Peyer's patch (tissue), 4 donors: ENCODE results near the gene EHMT2. TPM values are rescaled to one million over a fixed set of nuclear protein-coding genes. Genes with fewer than 3 reads are reported as not detected.

ENCODE experiments used
- DNase-seq, 3 donors: peaks; one replicate each; pipeline ENCODE4 v3.0.0-alpha.2; 2017 to 2019
- H3K27ac ChIP-seq, 4 donors: fragments of 200-600 bp; sonication (generic); one replicate each; pipeline ENCODE4 v1.5.1; 2016 to 2019
- H3K27me3 ChIP-seq, 2 donors: fragments of 200-600 bp; sonication (generic); one replicate each; pipeline ENCODE4 v1.5.1; 2019
- H3K36me3 ChIP-seq, 3 donors: fragments of 200-600 bp; sonication (generic); one replicate each; pipeline ENCODE4 v1.5.1; 2016 to 2019
- H3K4me1 ChIP-seq, 4 donors: fragments of 200-600 bp; sonication (generic); one replicate each; pipeline ENCODE4 v1.5.1; 2016 to 2019
- H3K4me3 ChIP-seq, 4 donors: fragments of 200-600 bp; sonication (generic); 1 replicate in 3 of 4; 2 replicates in 1 of 4; pipeline ENCODE4 v1.5.1; 2016 to 2019; ENCODE audit warnings: mild to moderate bottlenecking in 1 of 4
- H3K9me3 ChIP-seq, 4 donors: fragments of 200-600 bp; sonication (generic); one replicate each; pipeline ENCODE4 v1.5.1; 2016 to 2019; ENCODE audit warnings: mild to moderate bottlenecking in 1 of 4
- POLR2A ChIP-seq, 2 donors: fragments of 450-650 bp; IDR thresholded peaks; one replicate each; pipeline ENCODE4 v1.5.1; 2017; ENCODE audit warnings: antibody characterized with exemption in 2 of 2, mild to moderate bottlenecking in 2 of 2, moderate library complexity in 2 of 2
- total RNA-seq, 4 donors: library from RNA; depleted of rRNA; stranded (reverse); fragments of >200 nt; gene quantifications; one replicate each; pipeline ENCODE4 v1.1.0, GENCODE V29; 2016
- TF ChIP-seq, protein P1 (sequence below), 6 experiments: fragments of 450-650 bp in 4 of 6; fragments of 200-600 bp in 2 of 6; sonication (generic) in 1 of 6; IDR thresholded peaks; one replicate each; pipeline ENCODE4 v1.5.1; 2017 to 2019; ENCODE audit warnings: antibody characterized with exemption in 6 of 6, mild to moderate bottlenecking in 3 of 6, moderate library complexity in 1 of 6

The EHMT2 gene
- total RNA-seq, 4 donors from 2014 or later: 25.0 to 75.1 (median 50.6) TPM

GRCh38 chr6:31899882-31900722 lies 2.6 kb upstream of the EHMT2 start:
- H3K27ac ChIP-seq: no peak overlapping the region
- H3K4me1 ChIP-seq: peaks cover 0 to 40% (median 12%) of the 10 kb centered on the region in 4 donors
- H3K9me3 ChIP-seq: no peaks in the 10 kb centered on the region
- H3K27me3 ChIP-seq: no peaks in the 10 kb centered on the region
- TF ChIP-seq, protein P1, sequence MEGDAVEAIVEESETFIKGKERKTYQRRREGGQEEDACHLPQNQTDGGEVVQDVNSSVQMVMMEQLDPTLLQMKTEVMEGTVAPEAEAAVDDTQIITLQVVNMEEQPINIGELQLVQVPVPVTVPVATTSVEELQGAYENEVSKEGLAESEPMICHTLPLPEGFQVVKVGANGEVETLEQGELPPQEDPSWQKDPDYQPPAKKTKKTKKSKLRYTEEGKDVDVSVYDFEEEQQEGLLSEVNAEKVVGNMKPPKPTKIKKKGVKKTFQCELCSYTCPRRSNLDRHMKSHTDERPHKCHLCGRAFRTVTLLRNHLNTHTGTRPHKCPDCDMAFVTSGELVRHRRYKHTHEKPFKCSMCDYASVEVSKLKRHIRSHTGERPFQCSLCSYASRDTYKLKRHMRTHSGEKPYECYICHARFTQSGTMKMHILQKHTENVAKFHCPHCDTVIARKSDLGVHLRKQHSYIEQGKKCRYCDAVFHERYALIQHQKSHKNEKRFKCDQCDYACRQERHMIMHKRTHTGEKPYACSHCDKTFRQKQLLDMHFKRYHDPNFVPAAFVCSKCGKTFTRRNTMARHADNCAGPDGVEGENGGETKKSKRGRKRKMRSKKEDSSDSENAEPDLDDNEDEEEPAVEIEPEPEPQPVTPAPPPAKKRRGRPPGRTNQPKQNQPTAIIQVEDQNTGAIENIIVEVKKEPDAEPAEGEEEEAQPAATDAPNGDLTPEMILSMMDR (IDR thresholded peaks at IDR 0.05): no peak
- peak in 1 of 3 donors; percentile 49 for DNase-seq
- no peak overlapping the region for H3K4me3 ChIP-seq
- peaks cover 0 to 6% (median 0%) of the 10 kb centered on the region in 3 donors for H3K36me3 ChIP-seq

DNA sequence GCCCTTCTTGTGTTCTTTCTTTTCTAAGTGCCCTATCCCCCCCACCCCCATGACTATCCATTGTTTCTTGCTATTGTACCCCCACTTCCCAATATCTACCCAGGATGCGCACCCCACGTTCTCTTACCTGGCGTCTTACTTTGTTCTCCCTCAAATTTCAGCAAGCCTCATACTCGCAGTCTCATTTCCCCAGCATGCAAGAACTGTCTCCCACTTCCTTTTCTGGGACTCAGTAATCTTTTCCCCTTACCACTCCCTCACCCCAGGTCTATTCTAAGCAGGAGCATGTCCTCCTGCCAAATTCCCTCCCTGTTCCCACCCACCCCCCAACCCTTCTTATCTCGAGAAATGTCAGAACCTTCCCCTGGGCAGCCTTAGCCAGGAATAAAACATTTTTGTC lies 1.7 kb upstream of the EHMT2 start:
- Histone ChIP-seq H3K27me3 (no peaks in the 10 kb centered on the region), H3K4me3 (no peak overlapping the region), H3K4me1 (peaks cover 0 to 40% (median 12%) of the 10 kb centered on the region in 4 donors), H3K36me3 (peaks cover 0 to 15% (median 0%) of the 10 kb centered on the region in 3 donors), H3K9me3 (no peaks in the 10 kb centered on the region), H3K27ac (no peak overlapping the region)
- TF ChIP-seq, protein P1 (IDR thresholded peaks at IDR 0.05): no peak
- TF ChIP-seq POLR2A (IDR thresholded peaks at IDR 0.05): no peak
- no peak for DNase-seq

- Histone ChIP-seq H3K4me1 (peaks cover 0 to 40% (median 12%) of the 10 kb centered on the region in 4 donors), H3K27ac (peak overlapping the region; percentile 82 to 94 (median 82)), H3K4me3 (peak overlapping the region; percentile 85 to 98 (median 91)), H3K9me3 (no peaks in the 10 kb centered on the region), H3K36me3 (peaks cover 0 to 20% (median 0%) of the 10 kb centered on the region in 3 donors), H3K27me3 (no peaks in the 10 kb centered on the region)
- TF ChIP-seq, protein P1 (IDR thresholded peaks at IDR 0.05): peak in 3 of 6 experiments; percentile 13 to 34 (median 20)
- TF ChIP-seq POLR2A (IDR thresholded peaks at IDR 0.05): no peak
- peak in 2 of 3 donors; percentile 40 to 65 for DNase-seq
Observed at GRCh38 chr6:31898383-31899011, 999 bp upstream of the EHMT2 start.

DNA sequence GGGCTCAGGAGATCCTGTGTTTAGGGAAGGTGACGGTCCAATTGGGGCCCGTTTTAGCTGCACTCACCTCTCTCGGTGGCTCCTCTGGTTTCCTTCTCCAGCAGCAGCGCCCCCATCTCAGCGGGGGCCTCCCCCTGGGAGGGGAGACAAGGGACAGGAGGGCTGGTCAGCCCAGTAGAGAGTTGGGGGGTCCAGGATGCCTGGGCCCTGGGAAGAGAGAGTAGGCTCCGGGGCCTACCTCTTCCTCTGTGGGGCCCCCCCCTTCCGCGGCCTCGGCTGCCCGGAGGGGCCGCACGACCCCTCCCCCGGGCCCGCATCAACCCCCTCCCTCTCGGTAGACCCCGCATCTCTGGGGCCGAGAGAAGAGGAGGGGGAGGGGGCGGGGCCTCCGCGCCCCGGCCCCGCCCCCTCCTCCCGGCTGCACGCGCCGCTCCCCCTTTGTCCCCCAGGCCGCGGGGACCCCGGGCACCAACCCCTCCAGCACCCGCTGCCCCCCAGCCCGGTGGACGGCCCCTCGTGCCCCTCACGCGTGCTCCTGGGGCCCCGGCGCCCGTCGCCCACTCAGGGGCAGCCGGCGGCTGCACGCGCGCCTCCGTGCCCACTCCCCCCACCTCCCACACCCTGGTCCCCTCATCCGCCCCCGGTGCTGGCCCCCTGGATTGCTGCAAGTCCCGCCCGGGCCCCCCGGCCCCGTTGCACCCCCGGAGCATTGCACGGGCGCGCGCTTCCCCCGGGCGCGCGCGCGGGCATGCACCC lies 464 bp downstream of the EHMT2 start:
- Histone ChIP-seq H3K4me1 (peaks cover 0 to 30% (median 10%) of the 10 kb centered on the region in 4 donors), H3K27ac (peak overlapping the region; percentile 82 to 94 (median 82)), H3K36me3 (peaks cover 0 to 35% (median 0%) of the 10 kb centered on the region in 3 donors), H3K9me3 (no peaks in the 10 kb centered on the region), H3K27me3 (no peaks in the 10 kb centered on the region), H3K4me3 (peak overlapping the region; percentile 85 to 98 (median 91))
- TF ChIP-seq, protein P1 (IDR thresholded peaks at IDR 0.05): no peak
- TF ChIP-seq POLR2A (IDR thresholded peaks at IDR 0.05): no peak
- no peak for DNase-seq

DNA sequence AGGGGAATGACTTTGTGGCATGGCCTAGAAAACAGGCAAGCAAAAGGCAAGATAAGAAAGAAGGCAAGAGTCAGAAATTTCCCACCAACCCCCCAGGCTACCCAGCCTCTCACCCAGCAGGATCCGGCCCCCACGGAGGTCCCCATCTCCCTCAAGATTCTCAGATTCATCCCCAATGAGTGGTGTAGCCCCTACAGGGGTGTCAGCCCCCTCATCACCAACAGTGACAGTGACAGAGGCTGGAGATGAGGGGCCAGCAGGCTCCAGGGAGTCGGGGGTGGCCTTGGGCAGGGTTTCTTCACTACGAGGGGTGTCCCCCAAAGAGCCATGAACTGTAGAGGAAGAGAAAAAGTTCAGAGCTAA lies 1.0 kb downstream of the EHMT2 start:
- no peak for TF ChIP-seq POLR2A (IDR thresholded peaks at IDR 0.05)
- TF ChIP-seq, protein P1 (IDR thresholded peaks at IDR 0.05): no peak
- H3K27me3 ChIP-seq: no peaks in the 10 kb centered on the region
- peaks cover 0 to 40% (median 0%) of the 10 kb centered on the region in 3 donors for H3K36me3 ChIP-seq
- peaks cover 0 to 30% (median 10%) of the 10 kb centered on the region in 4 donors for H3K4me1 ChIP-seq
- peak overlapping the region; percentile 82 to 94 (median 82) for H3K27ac ChIP-seq
- peak overlapping the region; percentile 85 to 98 (median 91) for H3K4me3 ChIP-seq
- no peaks in the 10 kb centered on the region for H3K9me3 ChIP-seq
- no peak for DNase-seq
